Hepatocyte (in vitro differentiated cells): ENCODE results near the gene TBC1D5. TPM values are rescaled to one million over a fixed set of nuclear protein-coding genes. Genes with fewer than 3 reads are reported as not detected.

Source experiments
- DNase-seq: peaks from one replicate; pipeline ENCODE4 v3.0.0-alpha.2; 2016; ENCODE audit warnings: low spot score
- H2AFZ ChIP-seq: fragments of 200-600 bp; sonication (generic); 2 replicates; pipeline ENCODE4 v1.6.0; 2016; ENCODE audit warnings: antibody characterized with exemption, mild to moderate bottlenecking
- H3K27ac ChIP-seq: fragments of 200-600 bp; sonication (generic); 2 replicates; pipeline ENCODE4 v1.5.1; 2016; ENCODE audit warnings: mild to moderate bottlenecking
- H3K27me3 ChIP-seq: fragments of 200-600 bp; sonication (generic); 2 replicates; pipeline ENCODE4 v1.6.1; 2016
- H3K36me3 ChIP-seq: fragments of 200-600 bp; sonication (generic); replicated peaks from 2 replicates; pipeline ENCODE4 v1.5.1; 2016; ENCODE audit warnings: low read depth; ENCODE audit not compliant: insufficient read depth
- H3K4me1 ChIP-seq: fragments of 200-600 bp; sonication (generic); 2 replicates; pipeline ENCODE4 v1.5.1; 2016; ENCODE audit warnings: mild to moderate bottlenecking, moderate library complexity; ENCODE audit not compliant: insufficient read depth
- H3K4me2 ChIP-seq: fragments of 200-600 bp; sonication (generic); 2 replicates; pipeline ENCODE4 v1.6.0; 2016
- H3K4me3 ChIP-seq: fragments of 200-600 bp; sonication (generic); 2 replicates; pipeline ENCODE4 v1.5.1; 2016; ENCODE audit warnings: mild to moderate bottlenecking
- H3K79me2 ChIP-seq: fragments of 200-600 bp; sonication (generic); 2 replicates; pipeline ENCODE4 v1.6.0; 2017; ENCODE audit warnings: mild to moderate bottlenecking
- H3K9me2 ChIP-seq: fragments of 200-600 bp; sonication (generic); replicated peaks from 2 replicates; pipeline ENCODE4 v1.6.0; 2017; ENCODE audit warnings: mild to moderate bottlenecking; ENCODE audit not compliant: insufficient read depth
- H3K9me3 ChIP-seq: fragments of 200-600 bp; sonication (generic); 2 replicates; pipeline ENCODE4 v1.5.1; 2016; ENCODE audit warnings: low read depth, mild to moderate bottlenecking
- H4K20me1 ChIP-seq: fragments of 200-600 bp; sonication (generic); 2 replicates; pipeline ENCODE4 v1.6.0; 2016; ENCODE audit warnings: mild to moderate bottlenecking; ENCODE audit not compliant: insufficient read depth, poor library complexity, severe bottlenecking
- CTCF ChIP-seq: fragments of 200-600 bp; sonication (generic); IDR thresholded peaks from 2 replicates; pipeline ENCODE4 v1.5.1; 2016; ENCODE audit warnings: antibody characterized with exemption, mild to moderate bottlenecking; ENCODE audit not compliant: poor library complexity
- EZH2 ChIP-seq: fragments of 200-600 bp; sonication (generic); IDR thresholded peaks from 2 replicates; pipeline ENCODE4 v1.6.1; 2016; ENCODE audit warnings: antibody characterized with exemption, mild to moderate bottlenecking, borderline replicate concordance
- EZH2phosphoT487 ChIP-seq: fragments of 200-600 bp; sonication (generic); IDR thresholded peaks from one replicate; pipeline ENCODE4 v1.6.1; 2018; ENCODE audit warnings: antibody characterized with exemption, mild to moderate bottlenecking, low read depth, moderate library complexity; ENCODE audit not compliant: unreplicated experiment, severe bottlenecking
- WGBS: methylation state at CpG from one replicate; pipeline ENCODE4 v1.1.6; 2016; ENCODE audit warnings: low lambda C conversion rate; ENCODE audit errors: missing lambda C conversion rate; 5-methylcytosine and 5-hydroxymethylcytosine counted together
- polyA plus RNA-seq: library from polyadenylated mRNA; unstranded; fragments of >200 nt; fragmentation: Nextera tagmentation; extraction: Ambion mirVana; gene quantifications from 2 replicates; pipeline ENCODE4 v1.2.1, GENCODE V29; 2016
- total RNA-seq: library from RNA; depleted of rRNA; stranded (reverse); fragments of >200 nt; gene quantifications from 2 replicates; pipeline ENCODE4 v1.2.3, GENCODE V29; 2014

TBC1D5 gene
- total and polyA plus RNA-seq, 2 experiments from 2014 or later: 17.0 to 64.2 TPM

GRCh38 chr3:17367171-17367570 is 375.3 kb downstream of the TBC1D5 start:
- Histone ChIP-seq H2AFZ (no peak overlapping the region), H4K20me1 (no peaks in the 10 kb centered on the region), H3K9me2 (no peaks in the 10 kb centered on the region), H3K36me3 (no peaks in the 10 kb centered on the region), H3K27me3 (no peaks in the 10 kb centered on the region), H3K9me3 (no peaks in the 10 kb centered on the region), H3K4me3 (no peak overlapping the region), H3K27ac (no peak overlapping the region), H3K4me1 (no peaks in the 10 kb centered on the region), H3K79me2 (no peaks in the 10 kb centered on the region), H3K4me2 (no peak overlapping the region)
- no peak for DNase-seq
- TF ChIP-seq EZH2: no peak
- no peak for TF ChIP-seq EZH2phosphoT487
- no peak for TF ChIP-seq CTCF
- WGBS: 94% methylated on average over 1 of the region's 1 CpG

DNA sequence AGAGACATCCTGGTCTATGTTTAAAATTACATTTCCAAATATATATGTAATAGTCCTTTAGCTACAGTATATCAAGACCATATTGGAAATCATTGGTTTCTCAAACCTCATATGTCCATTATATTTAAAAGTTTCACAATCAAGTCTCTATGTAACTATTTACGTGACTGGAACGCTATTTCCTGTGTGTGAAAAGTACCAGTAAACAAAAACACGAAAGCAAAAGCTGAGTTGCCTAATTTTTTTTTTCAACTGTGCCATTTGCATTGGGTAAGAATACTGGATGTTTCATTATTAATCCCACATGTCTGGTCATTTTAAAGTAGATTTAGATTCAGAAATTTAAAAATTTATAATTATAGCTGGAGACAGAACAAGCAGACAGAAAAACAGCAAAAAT is 381.4 kb downstream of the TBC1D5 start:
- 69% methylated on average over 3 of the region's 3 CpGs for WGBS
- Histone ChIP-seq H4K20me1 (no peaks in the 10 kb centered on the region), H3K9me3 (no peaks in the 10 kb centered on the region), H3K4me2 (no peak overlapping the region), H3K4me1 (no peaks in the 10 kb centered on the region), H3K79me2 (no peaks in the 10 kb centered on the region), H2AFZ (no peak overlapping the region), H3K4me3 (no peak overlapping the region), H3K27me3 (no peaks in the 10 kb centered on the region), H3K9me2 (no peaks in the 10 kb centered on the region), H3K36me3 (no peaks in the 10 kb centered on the region), H3K27ac (no peak overlapping the region)
- TF ChIP-seq EZH2 (no peak), CTCF (no peak), EZH2phosphoT487 (no peak)
- DNase-seq: no peak

DNA sequence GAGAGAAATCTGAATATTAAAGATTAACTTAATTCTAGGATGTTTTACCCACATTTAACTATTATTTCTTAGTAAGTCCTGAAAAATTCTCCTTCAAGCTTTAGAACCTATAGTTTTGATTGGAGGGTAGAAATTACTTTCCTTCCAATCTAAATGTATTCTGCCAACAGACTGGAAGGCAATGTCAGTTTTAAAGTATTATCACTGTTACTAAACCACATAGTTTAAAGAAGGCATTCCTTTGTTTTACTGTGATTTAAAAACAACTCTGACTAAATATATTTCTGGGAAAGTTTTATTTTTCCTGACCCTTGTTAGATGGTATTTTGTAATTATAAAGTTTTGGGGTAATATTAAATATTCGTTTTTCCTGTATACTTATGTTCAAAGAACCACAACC is 382.5 kb downstream of the TBC1D5 start:
- WGBS: 72% methylated on average over 1 of the region's 1 CpG
- H3K36me3 ChIP-seq: no peaks in the 10 kb centered on the region
- H3K79me2 ChIP-seq: no peaks in the 10 kb centered on the region
- H4K20me1 ChIP-seq: no peaks in the 10 kb centered on the region
- H2AFZ ChIP-seq: no peak overlapping the region
- H3K27ac ChIP-seq: no peak overlapping the region
- no peak for DNase-seq
- no peaks in the 10 kb centered on the region for H3K4me1 ChIP-seq
- no peak overlapping the region for H3K4me2 ChIP-seq
- no peak overlapping the region for H3K4me3 ChIP-seq
- H3K9me3 ChIP-seq: no peaks in the 10 kb centered on the region
- H3K27me3 ChIP-seq: no peaks in the 10 kb centered on the region
- H3K9me2 ChIP-seq: no peaks in the 10 kb centered on the region
- TF ChIP-seq CTCF (no peak), EZH2 (no peak), EZH2phosphoT487 (no peak)

- WGBS: 96% methylated on average over 5 of the region's 5 CpGs
- no peaks in the 10 kb centered on the region for H4K20me1 ChIP-seq
These were observed 385.3 kb downstream of the TBC1D5 start for GRCh38 chr3:17357035-17357710.

More at GRCh38 chr3:17357035-17357710, 385.3 kb downstream of the TBC1D5 start:
- Histone ChIP-seq H3K9me3 (no peaks in the 10 kb centered on the region), H3K79me2 (no peaks in the 10 kb centered on the region), H3K4me1 (no peaks in the 10 kb centered on the region), H3K27ac (no peak overlapping the region), H3K36me3 (no peaks in the 10 kb centered on the region), H2AFZ (no peak overlapping the region), H3K4me2 (no peak overlapping the region), H3K27me3 (no peaks in the 10 kb centered on the region), H3K9me2 (no peaks in the 10 kb centered on the region), H3K4me3 (no peak overlapping the region)
- no peak for DNase-seq
- TF ChIP-seq CTCF (no peak), EZH2 (no peak), EZH2phosphoT487 (no peak)
